Stimulated activated CD8-positive, alpha-beta memory T cell treated with anti-CD3 and anti-CD28 coated beads, Interleukin-4, amount 100 ng/mL, for 48 hours (primary cell): Measurements from ENCODE around the gene SLC25A38.
"Not testable (repeated sequence)": the region's sequence is repeated elsewhere in the genome, so short reads cannot be mapped to it uniquely, and the experiment has no call there.

Experiments used
- DNase-seq: peaks from one replicate; pipeline ENCODE4 v3.0.0-alpha.2; 2020

SLC25A38 gene, protein sequence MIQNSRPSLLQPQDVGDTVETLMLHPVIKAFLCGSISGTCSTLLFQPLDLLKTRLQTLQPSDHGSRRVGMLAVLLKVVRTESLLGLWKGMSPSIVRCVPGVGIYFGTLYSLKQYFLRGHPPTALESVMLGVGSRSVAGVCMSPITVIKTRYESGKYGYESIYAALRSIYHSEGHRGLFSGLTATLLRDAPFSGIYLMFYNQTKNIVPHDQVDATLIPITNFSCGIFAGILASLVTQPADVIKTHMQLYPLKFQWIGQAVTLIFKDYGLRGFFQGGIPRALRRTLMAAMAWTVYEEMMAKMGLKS

GRCh38 chr3:39383045-39383880 lies at the start of gene SLC25A38:
TSS of gene SLC25A38 (plus strand) at chr3:39383370. CDS start at chr3:39383725, 355 bp downstream.
- DNase-seq, result peak; percentile 83

DNA sequence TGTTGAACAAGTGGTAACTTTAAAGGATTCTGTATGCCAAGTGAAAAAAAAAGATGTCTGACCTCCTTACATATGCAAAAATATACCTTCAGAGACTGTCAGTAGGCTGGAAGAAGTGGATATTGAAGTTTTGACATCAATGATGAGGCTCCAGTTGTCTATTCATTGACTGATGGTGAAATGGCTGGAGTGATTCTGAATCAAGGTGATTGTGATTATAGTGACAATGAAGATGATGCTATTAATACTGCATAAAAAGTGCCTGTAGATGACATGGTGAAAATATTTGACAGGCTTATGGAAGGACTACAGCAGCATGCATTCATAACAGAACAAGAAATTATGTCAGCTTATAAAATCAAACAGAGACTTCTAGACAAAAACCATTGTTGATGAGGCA lies 49.6 kb upstream of the SLC25A38 start:
- DNase-seq, result no peak

GRCh38 chr3:39334205-39334604 lies 49.0 kb upstream of the SLC25A38 start:
- DNase-seq, result no peak

- no peak for DNase-seq
Measured at GRCh38 chr3:39338201-39338600, 45.0 kb upstream of the SLC25A38 start.

DNA sequence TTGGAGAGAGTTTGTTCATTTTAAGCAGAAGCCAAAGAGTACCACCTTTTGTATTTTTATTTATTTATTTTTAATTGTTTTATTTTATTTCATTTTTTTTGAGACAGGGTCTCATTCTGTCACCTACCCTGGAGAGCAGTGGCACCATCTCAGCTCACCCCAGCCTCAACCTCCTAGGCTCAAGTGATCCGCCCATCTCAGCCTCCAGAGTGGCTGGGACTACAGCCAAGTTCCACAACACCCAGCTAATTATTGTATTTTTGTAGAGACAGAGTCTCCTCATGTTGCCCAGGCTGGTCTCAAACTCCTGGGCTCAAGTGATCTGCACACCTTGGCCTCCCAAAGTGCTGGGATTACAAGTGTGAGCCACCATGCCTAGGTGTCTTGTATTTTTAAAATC lies 44.1 kb upstream of the SLC25A38 start:
- no peak for DNase-seq

DNA sequence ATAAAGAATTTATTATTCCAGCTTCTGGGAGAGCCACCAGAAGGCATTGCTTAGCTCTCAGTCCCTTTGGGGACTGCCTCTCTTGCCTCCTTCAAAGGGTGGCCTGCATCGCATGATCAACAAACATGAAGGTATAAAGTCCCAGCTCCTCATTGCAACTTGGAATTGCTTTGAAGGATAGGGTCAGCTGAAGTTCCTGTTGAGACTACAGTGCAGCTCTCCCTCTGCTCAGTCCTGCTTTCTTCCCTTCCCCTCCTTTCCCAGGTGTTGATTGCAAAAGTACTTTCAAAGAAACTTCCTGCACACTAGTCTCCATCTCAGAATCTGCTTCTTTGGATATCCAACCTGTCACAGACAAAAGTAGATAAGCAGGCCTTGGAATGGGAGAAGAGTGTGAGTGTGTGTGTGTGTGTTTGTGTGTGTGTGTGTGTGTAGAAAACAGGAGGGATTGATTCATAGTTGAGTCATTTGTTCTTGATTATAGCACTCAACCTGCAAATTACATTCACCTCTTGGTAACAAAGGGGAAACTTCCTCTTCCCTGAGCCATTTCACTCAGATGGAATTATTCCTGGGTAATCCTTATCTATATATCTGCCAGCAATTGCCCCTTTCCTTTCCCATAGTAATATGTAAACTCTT lies 40.0 kb upstream of the SLC25A38 start:
- DNase-seq, result no peak

DNA sequence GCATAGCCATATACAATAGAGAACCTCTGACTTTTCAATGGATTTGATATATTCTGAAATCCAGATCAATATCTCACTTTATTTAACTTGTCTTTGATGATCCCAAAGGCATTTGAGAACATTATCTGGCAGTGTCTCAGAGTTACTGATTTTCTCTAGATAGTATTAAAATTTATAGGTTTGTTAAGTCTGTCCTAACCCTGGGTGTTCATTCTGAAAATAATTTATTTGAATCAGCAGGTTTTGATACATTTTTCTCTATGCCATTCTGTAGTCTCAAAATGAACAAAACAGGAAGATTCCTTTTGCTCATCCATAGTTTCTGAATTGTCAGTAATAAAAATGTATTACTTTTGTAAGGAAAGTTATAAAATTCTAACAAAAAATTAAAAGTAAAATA lies 39.4 kb upstream of the SLC25A38 start:
- no peak for DNase-seq

GRCh38 chr3:39344746-39345344 lies 38.3 kb upstream of the SLC25A38 start:
- DNase-seq, result no peak

DNA sequence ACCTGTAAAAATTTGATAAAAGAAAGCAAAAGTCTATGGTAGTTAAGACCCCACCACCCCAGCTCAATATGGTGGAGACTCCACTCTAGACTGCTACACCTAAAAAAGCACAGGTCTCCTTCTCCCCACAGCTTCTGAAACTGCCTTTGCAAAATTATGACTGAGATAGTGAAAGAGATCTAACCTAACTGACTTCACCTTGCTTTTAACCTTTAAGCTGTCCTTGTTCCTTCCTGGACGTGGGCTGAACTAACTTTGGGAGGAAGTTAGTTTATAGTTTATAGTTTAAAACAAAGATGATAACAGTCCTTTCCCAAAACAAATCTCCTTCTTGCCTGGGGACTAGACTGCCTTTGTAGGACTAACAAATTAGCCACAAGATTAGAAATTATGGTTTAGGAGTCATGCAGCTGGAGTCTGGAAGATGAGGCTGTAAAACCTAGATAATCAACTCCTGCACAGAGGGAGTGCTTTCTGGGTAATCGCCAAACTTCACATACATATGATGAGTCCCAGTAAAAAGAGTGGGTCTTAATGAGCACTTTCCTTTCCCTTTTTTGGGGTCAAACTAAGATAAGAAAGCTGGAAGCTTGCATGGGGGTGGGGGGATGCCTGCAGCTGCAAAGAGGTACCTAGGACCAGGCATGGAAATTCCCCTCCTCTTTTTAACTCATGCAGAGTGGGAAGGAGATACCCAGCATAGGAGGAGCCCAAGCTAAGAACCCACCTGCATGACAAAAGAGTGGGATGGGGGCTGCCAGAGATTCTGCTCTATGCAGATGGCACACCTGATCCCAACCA lies 36.2 kb upstream of the SLC25A38 start:
- DNase-seq, result no peak

- DNase-seq, result no peak
Measured at GRCh38 chr3:39347586-39347876, 35.6 kb upstream of the SLC25A38 start.

DNA sequence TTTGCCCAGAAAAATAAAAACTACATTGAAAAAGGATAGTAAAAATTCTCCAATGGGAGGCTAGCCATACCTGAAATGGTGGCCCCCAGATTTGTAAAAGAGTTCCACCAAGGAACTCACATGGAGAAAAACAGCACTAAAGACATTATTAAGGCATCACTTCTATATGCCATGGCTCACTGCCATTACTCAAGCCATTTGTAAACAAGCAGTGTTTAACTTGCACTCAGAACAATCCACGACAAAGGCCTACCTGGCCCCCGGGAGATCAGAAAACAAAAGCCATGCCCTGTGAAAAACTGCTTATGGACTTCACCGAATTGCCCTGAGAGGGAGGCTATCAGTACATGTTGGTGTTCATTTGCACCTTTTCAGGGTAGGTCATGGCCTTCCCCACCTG lies 34.1 kb upstream of the SLC25A38 start:
- DNase-seq, result no peak

- no peak for DNase-seq
Measured at GRCh38 chr3:39350714-39351113, 32.5 kb upstream of the SLC25A38 start.

DNA sequence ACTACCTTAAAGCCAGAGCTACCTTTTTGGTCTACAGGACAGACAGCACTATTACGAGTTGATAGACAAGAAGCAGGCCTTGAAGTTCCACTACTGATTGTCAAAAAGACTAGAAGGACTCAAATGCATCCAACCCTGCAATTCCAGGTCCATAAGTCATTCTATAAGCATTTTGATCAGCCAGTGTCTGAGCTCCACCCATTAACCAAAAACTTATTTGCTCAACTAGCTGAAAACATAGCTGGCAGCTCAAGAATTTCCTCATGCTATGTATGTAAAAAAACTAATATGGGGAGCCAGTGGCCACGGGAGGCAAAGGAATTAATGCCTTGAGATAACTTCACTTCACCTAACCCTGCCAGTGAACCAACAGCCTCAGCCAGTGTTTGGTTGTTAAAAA lies 32.0 kb upstream of the SLC25A38 start:
- DNase-seq, result not testable (repeated sequence)

DNA sequence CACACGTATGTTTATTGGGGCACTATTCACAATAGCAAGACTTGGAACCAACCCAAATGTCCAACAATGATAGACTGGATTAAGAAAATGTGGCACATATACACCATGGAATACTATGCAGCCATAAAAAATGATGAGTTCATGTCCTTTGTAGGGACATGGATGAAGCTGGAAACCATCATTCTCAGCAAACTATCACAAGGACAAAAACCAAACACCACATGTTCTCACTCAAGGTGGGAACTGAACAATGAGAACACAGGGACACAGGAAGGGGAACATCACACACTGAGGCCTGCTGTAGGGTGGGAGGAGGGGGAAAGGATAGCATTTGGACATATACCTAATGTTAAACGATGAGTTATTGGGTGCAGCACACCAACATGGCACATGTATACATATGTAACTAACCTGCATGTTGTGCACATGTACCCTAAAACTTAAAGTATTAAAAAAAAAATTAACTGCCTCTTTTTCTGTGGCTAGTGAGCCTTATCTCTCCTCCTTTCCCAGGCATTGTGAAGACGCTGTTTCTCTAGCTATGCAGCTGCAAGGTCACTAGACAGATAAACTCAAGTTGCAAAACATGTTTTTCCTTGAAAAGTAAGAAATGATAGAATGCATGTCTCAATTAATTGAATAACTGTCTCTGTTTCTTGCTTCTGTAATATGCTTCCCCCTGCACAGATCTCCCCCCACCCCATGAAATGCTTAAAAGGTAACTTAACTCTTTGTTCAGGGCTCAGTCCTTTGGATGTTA lies 29.8 kb upstream of the SLC25A38 start:
- not testable (repeated sequence) for DNase-seq

GRCh38 chr3:39358333-39358732 lies 24.8 kb upstream of the SLC25A38 start:
- DNase-seq, result no peak

DNA sequence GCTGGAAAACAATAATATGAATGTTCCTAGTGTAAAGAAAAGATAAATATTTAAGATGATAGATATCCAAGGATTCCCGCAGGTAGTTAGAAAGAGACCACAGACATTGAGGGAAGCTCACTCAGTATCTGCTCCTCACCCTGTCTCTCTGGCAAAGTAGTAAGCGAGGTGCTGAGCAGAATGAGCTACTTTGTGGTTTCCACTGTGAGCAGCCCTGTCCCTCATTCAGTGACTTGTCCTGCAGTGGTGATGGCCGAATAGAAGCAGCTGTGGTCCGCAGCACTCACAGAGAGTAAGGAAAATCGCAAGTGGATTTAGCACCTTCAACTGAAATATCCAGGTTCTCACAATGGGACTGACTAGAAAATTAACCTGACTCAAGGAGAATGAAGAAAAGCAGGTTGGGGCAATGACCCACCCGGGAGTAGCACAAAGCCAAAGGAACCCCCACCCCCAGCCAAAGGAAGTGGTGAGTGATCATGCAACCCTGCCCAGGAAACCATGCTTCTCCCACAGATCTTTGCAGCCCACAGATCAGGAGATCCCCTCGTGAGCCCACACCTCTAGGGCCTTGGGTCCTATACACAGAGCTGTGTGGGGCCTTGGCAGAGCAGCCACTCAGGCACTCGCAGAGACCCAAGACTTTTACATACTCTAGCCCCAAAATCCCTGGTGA lies 21.8 kb upstream of the SLC25A38 start:
- peak; percentile 71 for DNase-seq

DNA sequence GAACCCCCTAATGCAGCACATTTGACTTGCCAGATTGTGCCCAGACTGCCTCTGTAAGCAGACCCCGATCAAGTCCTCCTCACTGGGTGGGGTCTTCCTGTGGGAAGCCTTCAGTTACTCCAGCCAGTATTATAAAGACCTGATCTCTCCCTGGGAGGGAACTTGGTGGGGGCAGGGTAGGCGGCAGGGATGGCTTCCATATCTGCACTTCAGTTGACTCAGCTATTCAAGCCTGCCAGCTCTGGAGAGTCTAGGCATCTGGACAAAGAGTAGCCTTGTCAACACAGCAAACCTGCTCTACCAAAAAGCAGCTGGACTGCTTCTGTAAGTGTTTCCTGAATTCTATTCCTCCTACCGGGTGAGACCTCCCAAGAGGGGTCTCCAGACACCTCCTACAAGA lies 21.0 kb upstream of the SLC25A38 start:
- no peak for DNase-seq

GRCh38 chr3:39362812-39363211 lies 20.4 kb upstream of the SLC25A38 start:
- DNase-seq, result no peak

DNA sequence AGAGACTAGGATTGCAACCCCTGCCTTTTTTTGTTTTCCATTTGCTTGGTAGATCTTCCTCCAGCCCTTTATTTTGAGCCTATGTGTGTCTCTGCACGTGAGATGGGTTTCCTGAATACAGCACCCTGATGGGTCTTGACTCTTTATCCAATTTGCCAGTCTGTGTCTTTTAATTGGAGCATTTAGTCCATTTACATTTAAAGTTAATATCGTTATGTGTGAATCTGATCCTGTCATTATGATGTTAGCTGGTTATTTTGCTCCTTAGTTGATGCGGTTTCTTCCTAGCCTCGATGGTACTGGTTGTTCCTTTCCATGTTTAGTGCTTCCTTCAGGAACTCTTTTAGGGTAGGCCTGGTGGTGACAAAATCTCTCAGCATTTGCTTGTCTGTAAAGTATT lies 12.7 kb upstream of the SLC25A38 start:
- DNase-seq, result not testable (repeated sequence)

- no peak for DNase-seq
Measured at GRCh38 chr3:39372833-39373232, 10.3 kb upstream of the SLC25A38 start.

- DNase-seq, result no peak
Measured at GRCh38 chr3:39376959-39377634, 6.1 kb upstream of the SLC25A38 start.
